NCI-H146 (cell line): ENCODE data around the gene FCER1G.
"Not testable (repeated sequence)": the region's sequence is repeated elsewhere in the genome, so short reads cannot be mapped to it uniquely, and the experiment has no call there.

Experiments used
- DNase-seq: peaks from one replicate; lab custom pipeline; 2025; lab: John Stamatoyannopoulos, UW

The FCER1G gene

GRCh38 chr1:161229896-161230295, 14.8 kb downstream of the FCER1G start:
- peak; percentile 21 for DNase-seq

- DNase-seq, result no peak
Observed at GRCh38 chr1:161230762-161231161, 15.7 kb downstream of the FCER1G start.

GRCh38 chr1:161233102-161233501, 18.0 kb downstream of the FCER1G start:
- no peak for DNase-seq

GRCh38 chr1:161235957-161236775, 21.1 kb downstream of the FCER1G start:
- DNase-seq, result no peak

GRCh38 chr1:161238039-161238473, 23.0 kb downstream of the FCER1G start, which contains the start of gene NR1I3:
TSS of gene NR1I3 (minus strand) at chr1:161238203. CDS start at chr1:161236565, 1,638 bp downstream.
- DNase-seq, result no peak

GRCh38 chr1:161241682-161242081, 26.6 kb downstream of the FCER1G start:
- no peak for DNase-seq

GRCh38 chr1:161242313-161242712, 27.2 kb downstream of the FCER1G start:
- no peak for DNase-seq

- no peak for DNase-seq
Observed at GRCh38 chr1:161244888-161245287, 29.8 kb downstream of the FCER1G start.

GRCh38 chr1:161250100-161250499, 35.0 kb downstream of the FCER1G start:
- DNase-seq, result not testable (repeated sequence)

- no peak for DNase-seq
Observed at GRCh38 chr1:161250829-161251228, 35.7 kb downstream of the FCER1G start.

- DNase-seq, result no peak
Observed at GRCh38 chr1:161251579-161251978, 36.5 kb downstream of the FCER1G start.

- DNase-seq, result not testable (repeated sequence)
Observed at GRCh38 chr1:161255302-161255701, 40.2 kb downstream of the FCER1G start.

- DNase-seq, result not testable (repeated sequence)
Observed at GRCh38 chr1:161255955-161256520, 40.9 kb downstream of the FCER1G start.

GRCh38 chr1:161257109-161257508, 42.0 kb downstream of the FCER1G start:
- not testable (repeated sequence) for DNase-seq

- peak; percentile 72 for DNase-seq
Observed at GRCh38 chr1:161258439-161259344, 43.6 kb downstream of the FCER1G start, which contains the start of gene PCP4L1. TSS of gene PCP4L1 (plus strand) at chr1:161258745. CDS start at chr1:161258975, 230 bp downstream.

- DNase-seq, result no peak
Observed at GRCh38 chr1:161259345-161259702, 44.2 kb downstream of the FCER1G start.

- DNase-seq, result no peak
Observed at GRCh38 chr1:161259765-161260164, 44.7 kb downstream of the FCER1G start.

- no peak for DNase-seq
Observed at GRCh38 chr1:161260376-161261260, 45.5 kb downstream of the FCER1G start.

- DNase-seq, result peak; percentile 18
Observed at GRCh38 chr1:161261261-161262235, 46.5 kb downstream of the FCER1G start.

GRCh38 chr1:161265305-161265704, 50.2 kb downstream of the FCER1G start:
- DNase-seq, result no peak
